Hematopoietic multipotent progenitor cell treated with erythropoietin and hydrocortisone succinate and interleukin-3 and kit ligand, for 17 days (in vitro differentiated cells): ENCODE measurements around the gene GPR61.

Experiments used
- DNase-seq: peaks from one replicate; pipeline ENCODE4 v3.0.0-alpha.2; 2015; ENCODE audit warnings: low spot score

The GPR61 gene

DNA sequence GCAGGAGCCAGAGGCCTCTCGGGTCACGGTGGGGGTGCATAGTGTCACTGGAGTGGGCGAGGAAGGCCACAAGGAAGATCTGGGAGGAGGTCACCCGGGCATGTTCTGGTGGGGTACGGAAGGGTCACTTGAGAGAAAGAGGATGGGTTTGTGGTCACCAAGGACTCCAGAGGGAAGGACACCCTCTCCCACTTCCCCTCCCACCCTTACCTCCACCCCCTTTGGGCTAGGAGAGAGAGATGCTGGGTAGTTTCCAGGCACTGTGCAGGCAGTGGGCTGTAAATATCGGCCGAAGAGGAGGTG is 30.8 kb upstream of the GPR61 start:
- DNase-seq: no peak

DNA sequence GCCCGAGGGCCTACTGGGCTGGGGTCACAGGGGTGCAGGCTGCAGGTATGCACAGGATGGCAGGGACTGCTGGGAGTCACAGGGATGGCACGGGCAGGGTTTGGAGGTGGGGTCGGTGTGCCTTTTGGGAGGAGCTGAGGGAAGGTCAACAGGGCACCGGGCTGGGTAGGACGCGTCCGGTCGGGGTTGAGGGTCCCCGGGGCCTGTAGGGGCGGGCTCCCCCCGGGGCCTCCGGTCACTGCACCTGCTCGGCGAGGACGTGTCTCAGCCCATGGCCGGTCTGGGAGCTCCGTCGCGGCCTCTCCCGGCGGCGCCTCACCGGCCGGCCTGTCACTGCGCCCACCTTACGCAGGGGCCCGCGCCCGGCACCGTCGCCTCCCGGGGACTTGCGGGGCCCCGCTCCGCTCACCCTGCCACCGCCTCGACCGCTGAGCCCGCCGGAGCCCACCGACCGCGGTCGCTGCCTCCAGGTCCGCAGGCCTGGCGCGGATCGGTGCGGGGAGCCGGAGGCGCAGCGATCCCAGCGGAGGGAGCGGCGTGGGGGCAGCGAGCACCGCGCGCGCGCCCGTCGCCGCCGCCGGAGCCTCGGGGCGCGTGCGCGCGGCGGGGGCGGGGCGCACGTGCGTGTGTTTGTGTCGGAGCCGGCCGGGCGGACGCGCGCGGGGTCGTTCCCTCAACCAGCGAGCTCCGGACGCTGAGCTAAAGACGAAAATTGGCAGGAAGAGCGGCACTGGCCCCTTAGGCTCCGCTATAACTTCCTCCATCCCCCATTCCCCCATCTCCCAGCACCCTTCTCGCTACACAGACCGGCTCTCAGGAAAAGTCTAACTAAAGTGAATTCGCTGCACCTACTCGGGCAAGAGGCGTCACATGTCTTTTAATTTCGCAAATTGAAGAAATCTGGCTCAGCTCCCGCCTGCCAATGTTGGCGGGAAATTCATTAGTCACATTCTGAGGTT is 30.2 kb upstream of the GPR61 start, which contains the start of gene AMIGO1:
AMIGO1 (minus strand) TSS at position 552 of the 959 bp plus-strand sequence. CDS start 815 bp downstream, outside the sequence.
- DNase-seq: no peak

DNA sequence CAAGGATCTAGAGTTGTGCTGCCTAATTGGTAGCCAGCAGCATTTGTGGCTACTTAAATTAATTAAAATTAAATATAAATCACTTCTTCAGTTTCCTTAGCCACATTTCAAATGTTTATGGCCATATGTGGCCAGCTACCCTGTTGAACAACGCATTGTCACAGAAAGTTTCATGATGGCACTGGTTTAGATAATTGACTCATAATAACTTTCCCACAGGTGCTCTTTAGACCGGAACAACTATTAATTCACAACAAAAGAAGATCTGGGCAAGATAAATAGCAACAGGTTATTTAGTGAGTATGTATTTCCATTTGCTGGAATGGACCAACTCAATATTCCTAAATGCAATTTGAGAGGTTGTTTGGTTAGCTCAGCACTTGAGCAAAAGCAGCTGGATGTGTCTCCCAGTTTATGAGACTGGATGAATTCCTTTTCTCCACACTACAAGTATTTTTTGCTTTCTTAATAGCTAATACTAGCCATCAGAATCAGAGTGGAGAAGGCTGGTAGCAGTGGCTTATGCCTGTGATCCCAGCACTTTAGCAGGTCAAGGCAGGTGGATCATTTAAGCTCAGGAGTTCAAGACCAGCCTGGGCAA is 26.5 kb upstream of the GPR61 start:
- no peak for DNase-seq

DNA sequence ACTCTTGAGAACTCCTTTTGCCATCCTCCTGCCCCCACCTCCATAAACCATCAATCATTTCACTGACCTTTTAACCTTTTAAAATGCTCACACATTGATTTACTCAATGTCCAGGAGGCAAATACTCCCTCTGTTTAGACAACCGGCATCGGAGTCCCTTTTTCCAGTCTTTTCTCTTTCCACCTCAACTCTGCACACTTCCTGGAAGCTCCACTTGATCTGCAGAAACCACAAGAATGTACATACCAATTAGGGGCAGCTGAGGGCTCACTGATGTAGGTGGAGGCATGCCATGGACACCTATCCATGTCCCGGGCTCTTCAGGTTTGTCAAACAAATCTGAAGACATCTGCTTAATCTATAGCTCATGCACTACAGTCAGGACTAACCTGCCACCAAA is 24.8 kb upstream of the GPR61 start:
- no peak for DNase-seq

DNA sequence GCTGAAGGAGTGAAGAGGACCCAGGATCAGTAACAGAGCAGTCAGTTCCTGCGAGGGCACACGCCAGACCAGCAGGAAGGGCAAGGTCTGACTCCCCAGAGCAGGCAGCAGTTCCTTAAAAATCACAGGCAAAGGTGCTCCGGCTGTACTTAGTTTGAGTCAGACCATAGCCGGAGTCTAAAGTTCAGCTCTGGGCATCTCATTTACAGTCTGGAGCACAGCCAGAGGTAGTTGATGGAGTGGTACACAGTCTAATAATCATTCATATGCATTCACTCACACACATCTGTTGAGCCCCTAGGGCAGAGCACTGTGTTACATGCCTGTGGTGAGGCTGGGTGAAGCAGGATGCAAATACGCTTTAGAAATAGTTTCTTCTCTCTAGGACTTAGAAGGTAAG is 22.8 kb upstream of the GPR61 start:
- no peak for DNase-seq

DNA sequence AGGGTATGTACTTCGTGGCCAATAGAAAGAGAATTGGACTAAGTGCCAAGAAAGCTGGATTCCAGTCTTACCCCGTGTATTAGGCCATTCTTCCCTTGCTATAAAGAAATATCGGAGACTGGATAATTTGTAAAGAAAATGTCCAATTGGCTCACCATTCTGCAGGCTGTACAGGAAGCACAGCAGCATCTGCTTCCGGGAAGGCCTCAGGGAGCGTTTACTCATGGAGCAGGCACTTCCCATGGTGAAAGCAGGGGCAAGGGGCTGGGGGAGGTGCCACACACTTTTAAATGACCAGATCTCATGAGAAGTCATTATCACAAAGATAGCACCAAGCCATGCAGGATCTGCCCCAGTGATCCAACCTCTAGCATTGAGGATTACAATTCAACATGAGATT is 22.3 kb upstream of the GPR61 start:
- no peak for DNase-seq

DNA sequence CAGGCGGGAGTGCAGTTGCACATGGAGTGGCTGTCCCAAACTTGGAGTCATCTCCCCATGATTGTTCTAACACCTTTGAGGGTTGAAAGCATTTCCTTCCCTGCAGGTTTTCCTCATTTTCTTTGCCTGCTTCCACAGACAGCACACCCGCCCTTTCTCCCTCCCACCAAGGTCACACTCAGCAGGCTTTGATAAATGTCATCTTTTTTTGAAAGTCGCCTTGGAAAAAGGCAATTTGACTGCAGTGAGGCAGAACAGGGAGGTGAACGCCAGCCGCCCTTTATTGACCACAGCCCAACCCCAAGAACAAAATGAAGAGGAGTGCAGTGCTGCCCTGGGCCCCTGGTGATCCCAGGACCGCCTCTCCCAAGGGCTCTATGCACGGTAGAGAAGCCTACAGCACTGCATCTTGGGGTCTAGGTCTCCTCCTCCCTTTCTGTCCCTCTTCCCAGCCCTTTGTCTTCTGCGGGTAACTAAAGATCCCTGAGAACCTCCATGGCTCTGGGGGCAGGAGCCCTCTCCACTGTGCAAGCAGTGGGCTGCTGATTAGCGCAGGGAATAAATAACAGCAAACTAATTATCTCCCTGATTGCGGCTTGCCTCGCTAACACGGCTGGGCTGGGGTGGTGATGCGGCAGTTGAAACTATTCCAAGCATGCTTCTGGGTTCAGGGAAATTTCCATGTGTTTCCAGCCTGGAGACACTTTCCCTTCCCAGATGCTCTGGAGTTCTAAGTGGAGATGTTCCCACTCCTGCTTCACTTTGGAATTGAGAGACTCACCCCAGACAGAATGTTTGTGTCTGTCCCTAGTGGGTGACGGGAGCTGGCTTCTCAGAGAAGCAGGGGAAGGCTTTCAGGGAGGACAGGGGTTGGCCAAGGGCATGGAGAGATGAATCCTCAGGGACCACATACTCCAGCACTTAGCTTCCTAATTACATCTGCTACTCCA is 18.4 kb upstream of the GPR61 start:
- no peak for DNase-seq

DNA sequence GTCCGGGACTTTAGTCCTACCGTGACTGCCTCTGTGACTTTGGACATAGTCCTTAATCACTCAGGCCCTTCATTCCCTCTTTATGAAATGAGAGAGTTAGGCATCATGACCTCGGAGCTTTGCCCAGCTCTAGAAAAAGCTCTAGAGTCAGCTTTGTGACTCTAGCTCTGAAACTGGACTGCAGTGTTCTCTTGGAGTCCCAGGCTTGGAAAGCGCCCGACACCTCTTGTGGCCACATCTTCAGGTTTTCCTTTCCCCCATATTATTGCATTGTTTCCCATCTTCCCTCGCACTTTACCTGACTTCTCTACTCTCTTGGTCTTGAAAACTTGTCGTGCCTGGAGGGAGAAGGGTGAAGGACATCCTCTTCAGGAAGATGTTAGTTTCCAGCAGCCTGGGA is 17.6 kb upstream of the GPR61 start:
- no peak for DNase-seq

DNA sequence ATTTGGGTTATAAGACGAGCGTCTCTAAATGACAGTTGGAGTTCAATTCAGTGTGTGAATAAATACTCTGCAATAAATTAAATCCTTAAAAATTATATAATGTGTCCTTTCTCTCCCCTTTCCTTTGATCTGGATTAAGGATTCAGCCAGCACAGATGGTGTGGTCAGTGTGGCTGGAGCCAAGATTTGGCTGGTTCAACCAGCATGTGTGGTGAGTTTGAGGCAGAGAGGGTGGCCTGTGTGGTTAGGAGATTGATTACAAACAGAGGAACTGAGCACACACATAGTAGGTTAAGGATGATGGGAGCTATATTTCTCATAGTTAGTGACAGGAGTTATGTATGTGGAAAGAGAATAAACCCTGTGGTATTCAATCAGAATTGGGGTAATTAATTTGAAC is 16.0 kb upstream of the GPR61 start:
- DNase-seq: no peak

DNA sequence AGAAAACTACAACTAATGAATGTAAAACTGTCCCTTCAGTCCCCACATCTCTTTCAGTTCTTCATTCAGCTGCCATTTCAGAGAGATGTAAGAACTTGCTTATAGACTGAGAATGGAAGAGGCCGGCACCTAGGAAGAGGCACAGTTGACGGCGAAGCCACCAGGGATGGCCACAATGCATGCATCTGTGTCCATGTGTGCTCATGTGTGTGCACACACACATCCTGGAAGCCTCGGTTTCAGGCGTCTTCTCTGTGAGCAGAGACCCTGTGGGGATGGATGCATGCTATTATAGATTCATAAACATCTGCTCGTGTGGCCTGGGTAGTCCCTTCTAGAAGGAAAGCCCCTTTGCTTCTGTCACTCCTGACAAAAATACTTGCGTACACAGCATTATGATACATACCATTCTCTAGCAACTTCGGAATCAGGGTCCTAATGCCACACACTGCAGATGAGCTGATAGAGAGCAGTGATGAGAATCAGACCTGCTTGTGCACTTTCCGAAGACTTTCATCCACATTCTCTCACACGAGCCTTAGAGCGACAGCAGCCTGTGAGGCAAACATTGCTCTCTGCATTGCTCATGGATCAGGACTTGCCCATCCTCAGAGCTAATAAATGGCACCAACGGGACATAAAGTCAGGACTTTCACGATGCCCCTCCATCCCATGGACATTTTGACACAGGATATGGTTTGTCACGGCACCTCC is 12.4 kb upstream of the GPR61 start:
- no peak for DNase-seq

DNA sequence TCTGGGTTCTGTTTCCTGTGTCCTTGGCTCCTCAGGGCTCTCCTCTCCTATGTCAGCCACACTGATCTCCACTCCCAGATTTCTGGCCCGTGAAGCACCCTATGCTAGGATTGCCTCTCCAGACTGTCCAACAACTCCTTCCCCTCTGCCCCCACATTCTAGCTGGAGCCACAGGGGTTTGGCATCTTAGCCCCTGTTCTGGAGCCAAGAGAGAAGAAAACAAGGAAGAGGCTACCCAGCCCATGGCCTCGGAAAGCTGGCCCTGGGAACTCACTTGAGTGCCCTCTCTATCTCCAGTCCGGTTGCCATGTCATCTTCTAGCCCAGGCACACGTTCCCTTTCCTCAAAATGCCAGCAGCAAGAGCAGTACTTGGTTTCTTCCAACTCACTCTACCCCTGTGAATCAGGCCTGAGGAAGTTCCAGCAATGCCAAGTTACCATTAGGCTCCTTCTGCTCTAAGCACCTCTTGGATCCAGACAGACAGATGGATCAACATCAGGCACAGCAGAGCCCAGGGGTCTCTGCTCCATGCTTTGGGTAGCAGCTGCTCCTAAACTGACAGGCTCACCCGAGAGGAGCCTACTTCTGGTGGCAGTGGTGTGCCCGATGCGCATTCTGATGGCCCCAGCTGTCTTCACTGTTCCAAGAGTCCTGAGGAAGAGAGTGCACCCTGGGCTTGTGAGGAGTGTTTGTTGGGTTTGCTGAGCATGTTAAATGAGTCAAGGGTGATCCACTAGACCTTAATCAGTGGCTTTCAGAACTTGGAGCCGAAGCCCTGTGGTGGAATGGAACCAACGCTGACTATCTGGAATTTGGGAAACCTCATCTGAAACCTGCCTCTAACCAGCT is 11.6 kb upstream of the GPR61 start:
- no peak for DNase-seq

DNA sequence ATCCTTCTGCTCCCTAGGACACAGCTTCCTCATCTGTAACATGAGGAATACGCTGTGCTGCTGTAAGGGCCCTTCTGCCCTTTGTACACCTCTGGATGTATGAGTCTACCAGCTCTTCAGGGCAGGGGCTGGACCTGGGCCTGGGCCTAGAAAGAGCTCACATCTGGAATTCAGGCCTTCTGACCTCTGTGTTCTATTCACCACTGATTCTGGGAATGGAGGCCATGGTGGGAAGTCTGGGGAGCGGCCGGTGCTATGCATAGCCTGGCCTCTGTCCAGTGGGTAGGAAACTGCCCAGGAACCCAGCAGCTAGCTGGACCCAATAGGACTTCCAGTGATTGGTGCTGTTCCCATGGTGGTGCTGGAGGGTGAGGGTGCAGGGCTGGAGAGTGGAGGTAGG is 11.0 kb upstream of the GPR61 start:
- DNase-seq: no peak

DNA sequence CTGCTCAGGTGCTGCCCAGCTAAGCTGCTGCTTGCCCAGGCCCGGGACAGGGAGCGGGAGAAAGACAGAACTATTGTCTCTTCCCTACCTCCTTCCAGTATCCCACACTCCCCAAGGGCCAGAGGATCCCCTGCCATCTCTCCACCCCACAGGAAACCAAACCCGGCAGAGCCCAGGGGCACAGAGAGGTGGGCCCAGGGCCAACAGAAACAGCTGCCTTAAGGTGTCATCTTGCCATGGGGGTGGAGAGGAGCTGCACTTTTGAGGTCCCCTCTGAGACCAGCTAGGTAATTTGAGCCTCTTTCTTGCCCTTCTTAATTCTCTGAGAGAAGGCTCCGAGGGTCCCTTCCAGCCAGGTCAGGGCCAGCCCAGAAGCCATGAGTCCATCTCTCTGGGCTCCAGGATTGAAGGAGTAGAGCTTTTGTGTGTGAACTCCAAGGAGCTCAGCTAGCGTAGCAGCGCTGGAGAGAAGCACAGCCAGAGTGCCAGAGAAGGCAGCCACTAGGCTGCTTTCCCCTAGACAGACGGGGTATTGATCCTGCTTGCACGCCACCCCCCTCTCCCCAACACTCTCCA is 9.7 kb upstream of the GPR61 start:
- no peak for DNase-seq

DNA sequence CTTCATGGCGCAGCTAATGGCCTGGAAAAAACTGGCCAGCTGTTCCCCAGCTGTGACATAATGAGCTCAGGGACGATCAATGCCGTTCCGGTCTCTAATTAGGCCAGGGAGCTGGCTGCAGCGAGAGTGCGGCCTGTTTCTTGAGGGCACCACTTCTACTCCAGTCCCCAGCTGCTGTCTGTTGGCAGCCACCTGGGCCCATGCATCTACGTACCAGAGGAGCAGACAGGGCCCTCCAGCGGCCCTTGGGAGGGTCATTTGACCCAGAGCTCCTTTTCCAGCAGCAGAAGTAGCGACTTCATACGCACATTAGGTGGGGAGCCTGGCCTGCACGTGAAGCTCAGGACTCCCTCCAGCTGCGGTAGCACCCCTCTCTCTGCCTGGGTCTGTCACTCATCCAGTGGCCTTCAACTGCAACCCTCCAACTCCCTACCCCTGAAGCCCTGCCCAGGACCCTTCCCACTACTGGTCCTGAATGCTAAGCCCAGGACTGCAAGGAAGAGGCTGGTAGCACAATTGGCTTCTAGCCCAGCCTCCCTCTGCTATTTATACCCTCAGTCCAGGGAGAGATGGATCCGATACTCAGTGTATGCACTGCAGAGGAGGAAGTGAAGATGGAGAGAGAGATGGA is 9.1 kb upstream of the GPR61 start:
- no peak for DNase-seq

DNA sequence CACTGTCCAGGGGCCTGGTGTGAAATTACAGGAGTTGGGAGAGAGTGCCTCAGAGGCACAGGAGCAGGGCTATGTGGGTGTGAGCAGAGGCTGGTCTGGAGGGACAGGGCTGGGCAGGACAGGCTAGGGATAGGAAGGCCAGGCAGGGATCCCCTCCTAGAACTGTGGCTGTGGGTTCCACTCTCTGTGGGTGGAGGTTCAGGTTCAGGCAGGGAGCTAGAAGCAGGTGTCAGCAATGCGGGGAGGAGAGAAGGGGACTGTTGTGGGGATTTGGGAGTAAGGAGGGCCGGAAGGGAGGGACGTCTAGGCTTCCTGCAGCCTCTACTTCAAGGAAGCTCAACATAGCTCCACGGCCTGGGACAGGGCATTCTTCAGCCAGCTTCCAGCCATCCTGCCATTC is 8.3 kb upstream of the GPR61 start:
- no peak for DNase-seq

DNA sequence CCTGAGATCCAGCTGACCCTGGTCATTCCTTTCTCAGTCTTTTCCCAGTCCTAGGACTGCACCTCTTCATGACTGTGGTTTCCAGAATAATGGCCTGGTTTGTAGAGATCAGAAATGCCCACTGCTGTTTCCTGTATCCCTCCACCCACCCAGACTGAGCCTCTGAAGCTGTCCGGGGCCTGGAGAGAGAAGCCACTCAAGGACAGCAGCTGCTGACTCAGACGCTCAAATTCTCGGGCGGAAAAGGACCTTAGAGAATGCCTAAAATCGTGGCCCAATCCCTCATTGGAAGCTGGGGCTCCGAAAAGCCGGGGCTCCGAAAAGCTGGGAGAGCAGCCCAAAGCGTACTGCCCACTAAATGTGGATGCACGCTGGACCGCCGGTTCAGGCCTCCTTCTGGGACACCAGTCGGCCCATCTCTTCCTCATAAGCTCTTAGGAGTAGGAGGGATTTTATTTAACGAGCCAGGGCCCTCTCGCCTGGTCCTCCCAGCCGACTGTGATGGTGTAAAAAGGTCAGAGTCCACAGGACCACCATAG is 7.8 kb upstream of the GPR61 start:
- no peak for DNase-seq

DNA sequence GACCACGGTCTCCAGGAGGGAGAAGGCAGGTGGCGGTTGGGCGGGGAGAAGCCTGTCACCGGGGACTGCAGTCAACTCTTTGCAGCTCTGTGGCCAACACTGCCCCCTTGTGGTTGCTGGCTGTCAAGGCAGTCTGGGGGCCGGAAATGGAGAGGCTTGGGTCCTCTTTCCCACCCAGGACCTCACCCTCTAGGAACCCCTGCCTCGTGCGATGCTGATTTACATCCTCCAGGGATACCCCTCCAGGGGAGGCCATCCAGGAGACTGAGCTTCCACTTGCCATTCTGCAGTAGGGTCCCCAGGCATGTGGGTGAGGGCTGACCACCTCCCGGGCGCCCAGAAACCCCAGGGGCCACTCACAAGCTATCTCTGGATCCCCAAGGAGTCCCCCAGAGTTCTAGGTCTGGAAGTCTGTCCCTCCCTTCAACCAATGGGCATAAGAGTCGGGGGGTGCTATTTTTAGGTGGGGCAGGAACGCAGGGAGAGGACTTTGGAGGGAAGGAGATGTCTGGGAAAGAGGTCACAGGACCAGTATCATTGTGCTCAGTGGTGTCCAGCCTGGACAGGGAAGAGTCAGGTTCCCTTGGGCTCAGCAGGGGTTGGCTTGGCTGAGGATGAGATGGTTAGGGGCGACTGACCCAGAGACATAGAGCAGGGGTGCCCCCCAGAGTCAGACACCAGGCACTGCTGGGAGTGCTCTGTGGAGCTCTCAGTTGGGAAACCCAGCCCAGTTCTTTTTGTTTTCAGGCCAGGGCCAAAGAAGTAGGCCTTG is 7.1 kb upstream of the GPR61 start:
- peak; percentile 85 for DNase-seq

DNA sequence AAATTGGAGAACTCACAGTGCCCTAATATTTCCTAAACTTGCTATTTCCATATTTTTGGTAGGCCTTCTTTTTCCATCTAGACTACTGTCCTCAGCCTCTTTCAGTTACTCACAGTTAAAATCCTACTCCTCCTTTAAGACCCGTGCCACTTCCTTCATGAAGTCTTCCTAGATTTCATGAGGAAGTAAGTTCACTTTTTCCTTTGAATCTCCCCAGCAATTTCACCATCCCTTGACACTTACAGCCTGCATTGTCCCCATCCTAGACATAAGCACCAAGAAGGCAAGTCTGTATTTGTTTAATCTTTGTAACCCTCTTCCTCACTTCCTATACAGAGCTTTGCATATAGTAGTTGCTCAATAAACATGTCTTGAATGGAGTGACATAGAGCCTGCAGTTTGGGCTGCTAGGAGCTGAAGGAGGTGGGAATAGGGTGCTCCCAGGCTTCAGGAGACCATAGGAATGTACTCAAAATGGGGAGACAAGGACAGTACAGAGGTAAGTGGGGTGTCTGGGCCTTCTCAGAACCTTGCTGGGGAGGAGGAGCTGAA is 5.3 kb upstream of the GPR61 start:
- no peak for DNase-seq

DNA sequence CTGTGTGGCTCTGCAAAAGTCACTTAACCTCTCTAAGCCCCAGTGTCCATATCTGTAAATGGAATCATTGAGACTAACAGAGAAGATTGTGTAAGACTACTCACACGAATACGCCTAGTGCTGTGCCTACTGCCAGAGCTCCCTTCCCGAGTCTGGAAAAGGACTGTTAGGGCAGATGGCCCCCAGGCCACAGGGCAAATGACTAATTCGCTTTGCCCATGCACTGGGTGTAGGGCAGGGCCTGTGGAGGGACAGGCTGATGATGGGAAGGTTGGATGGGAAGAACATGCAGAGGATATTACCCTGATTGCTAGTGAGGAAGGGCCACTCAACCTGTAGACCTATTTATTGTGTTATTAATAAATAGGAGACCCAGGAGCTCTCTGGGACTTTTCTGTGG is 4.2 kb upstream of the GPR61 start:
- DNase-seq: no peak
